GM12878 (cell line): ENCODE measurements around the gene ANAPC16. TPM values are rescaled to one million over a fixed set of nuclear protein-coding genes. Genes with fewer than 3 reads are reported as not detected.

ENCODE experiments used
- ATAC-seq: fragments of 200-7000 bp; cut with Tn5 transposase; 3 replicates; pipeline ENCODE4 v1.9.1; 2020; ENCODE audit warnings: mild to moderate bottlenecking, moderate library complexity
- BruUV-seq: library from RNA; stranded (reverse); fragments of 400-500 nt; replicated peaks from 2 replicates; lab custom pipeline; 2021; lab: Mats Ljungman, UMichigan
- CTCF ChIA-PET: fragments of 300-600 bp; sonication (Branson Sonifier 250); formaldehyde crosslinking; extraction: SDS; loops from one replicate; lab custom pipeline; 2021; ENCODE audit warnings: inconsistent platforms; lab: Yijun Ruan, JAX
- POLR2A ChIA-PET: fragments of 350-600 bp; formaldehyde crosslinking; extraction: SDS; loops from one replicate; lab custom pipeline; 2021; ENCODE audit warnings: inconsistent platforms; lab: Charles Lee
- RAD21 ChIA-PET: fragments of 300-600 bp; sonication (Branson Sonifier 250); formaldehyde crosslinking; loops from one replicate; lab custom pipeline; 2023; ENCODE audit warnings: antibody characterized with exemption; ENCODE audit not compliant: unreplicated experiment; lab: Charles Lee
- SMC1A ChIA-PET: fragments of 300-600 bp; sonication (Branson Sonifier 250); formaldehyde crosslinking; loops from one replicate; lab custom pipeline; 2023; ENCODE audit not compliant: unreplicated experiment, uncharacterized antibody; lab: Charles Lee
- DNase-seq: peaks from one replicate; pipeline ENCODE4 v3.0.0-alpha.2; 2011; ENCODE audit warnings: low read depth, low spot score
- FAIRE-seq: peaks from 3 replicates; lab custom pipeline; 2011; peaks lifted over from hg19 to GRCh38; lab: Jason Lieb, UNC
- H2AFZ ChIP-seq: 2 replicates; pipeline ENCODE4 v1.6.0; 2011; ENCODE audit warnings: low read depth, low read length, control low read depth; ENCODE audit not compliant: control insufficient read depth
- H3K27ac ChIP-seq: 2 replicates; pipeline ENCODE4 v1.5.1; 2011; ENCODE audit warnings: control low read depth; ENCODE audit not compliant: control insufficient read depth, insufficient read depth
- H3K27me3 ChIP-seq, 2 experiments: replicated peaks in 1 of 2; 2 replicates each; pipeline versions ENCODE4 v1.6.0 to v1.6.1; 2011; ENCODE audit warnings: low read length in 1 of 2; ENCODE audit not compliant: control insufficient read depth in 2 of 2, insufficient read depth in 2 of 2
- H3K36me3 ChIP-seq, 2 experiments: 2 replicates each; pipeline ENCODE4 v1.5.1; 2011; ENCODE audit warnings: low read length in 1 of 2; ENCODE audit not compliant: control insufficient read depth in 2 of 2, insufficient read depth in 2 of 2
- H3K4me1 ChIP-seq: 2 replicates; pipeline ENCODE4 v1.6.1; 2011; ENCODE audit warnings: mild to moderate bottlenecking, low read length, moderate library complexity, mixed read lengths; ENCODE audit not compliant: control insufficient read depth, insufficient read depth
- H3K4me2 ChIP-seq: 2 replicates; pipeline ENCODE4 v1.6.0; 2011; ENCODE audit warnings: control low read depth; ENCODE audit not compliant: control insufficient read depth, insufficient read depth
- H3K4me3 ChIP-seq: fragments of 200-600 bp; sonication (generic); 2 replicates; pipeline ENCODE4 v1.5.1; 2016
- H3K79me2 ChIP-seq: 2 replicates; pipeline ENCODE4 v1.6.0; 2011; ENCODE audit warnings: low read length; ENCODE audit not compliant: control insufficient read depth, insufficient read depth
- H3K9ac ChIP-seq: 2 replicates; pipeline ENCODE4 v1.8.0; 2011; ENCODE audit warnings: low read length, control low read depth, mixed read lengths; ENCODE audit not compliant: control insufficient read depth, insufficient read depth
- H3K9me3 ChIP-seq: replicated peaks from 3 replicates; pipeline ENCODE4 v1.5.1; 2011; ENCODE audit warnings: mild to moderate bottlenecking, low read length; ENCODE audit not compliant: control insufficient read depth, insufficient read depth
- H4K20me1 ChIP-seq: 2 replicates; pipeline ENCODE4 v1.6.0; 2011; ENCODE audit not compliant: control insufficient read depth, insufficient read depth
- HDGF ChIP-seq: fragments of 450-650 bp; IDR thresholded peaks from 2 replicates; pipeline ENCODE4 v1.6.1; 2016; ENCODE audit warnings: antibody characterized with exemption
- SREBF1 ChIP-seq: IDR thresholded peaks from 2 replicates; pipeline ENCODE4 v1.6.1; 2012; ENCODE audit warnings: mild to moderate bottlenecking, low read length
- ZBTB40 ChIP-seq: fragments of 450-650 bp; IDR thresholded peaks from 2 replicates; pipeline ENCODE4 v1.6.1; 2016; ENCODE audit warnings: mild to moderate bottlenecking, moderate library complexity, borderline replicate concordance
- WGBS: methylation state at CpG from one replicate; pipeline ENCODE4 v1.1.6; 2016; ENCODE audit warnings: low lambda C conversion rate; ENCODE audit not compliant: insufficient replicate concordance, insufficient coverage; ENCODE audit errors: missing lambda C conversion rate; 5-methylcytosine and 5-hydroxymethylcytosine counted together
- in situ Hi-C: fragments of 300-500 bp; cut with MboI; formaldehyde crosslinking; loops from 9 replicates; pipeline ENCODE4 v1.14.3; 2018; ENCODE audit warnings: mixed read lengths
- intact Hi-C: fragments of 100-400 bp; cut with micrococcal nuclease; formaldehyde crosslinking; loops from one replicate; pipeline ENCODE4 v1.14.2; 2022; ENCODE audit not compliant: unreplicated experiment
- polyA plus RNA-seq, 11 experiments: library from polyadenylated mRNA; depleted of rRNA in 4 of 11; unstranded in 6 of 11; stranded (reverse) in 5 of 11; fragments of >200 nt; fragmentation: Nextera tagmentation in 4 of 11; fragmentation: Illumina TruSeq in 1 of 11; extraction: Ambion mirVana in 4 of 11; extraction: Trizol in 1 of 11; gene quantifications; 1 replicate in 1 of 11; 2 replicates in 10 of 11; pipeline versions ENCODE4 v1.2.1 to v1.2.3, GENCODE V29; 2011 to 2016; ENCODE audit warnings: inconsistent platforms in 2 of 11, missing spikeins in 2 of 11, low read depth in 1 of 11
- small RNA-seq: library from RNA; depleted of rRNA; stranded (forward); fragments of <200 nt; gene quantifications from one replicate; pipeline ENCODE3, GENCODE V24; 2014
- total RNA-seq, 4 experiments: library from RNA; depleted of rRNA in 3 of 4; stranded (reverse); fragments of >200 nt in 3 of 4; fragmentation: Illumina TruSeq in 1 of 4; extraction: Trizol in 1 of 4; gene quantifications; 2 replicates each; pipeline versions ENCODE4 v1.2.1 to v1.2.3, GENCODE V29; 2013 to 2021

ANAPC16 gene
- total and polyA plus RNA-seq, 10 of the 15 experiments (the other 5 are each of a cell fraction or from before 2014, with no cell fraction given): 66.9 to 208 (median 134) TPM

GRCh38 chr10:72283131-72283530 lies 67.3 kb downstream of the ANAPC16 start:
- H3K36me3 ChIP-seq: no peaks in the 10 kb centered on the region
- POLR2A ChIA-PET: interaction anchor here (0.6 to 3.2 kb wide), 8 partner anchors 8 to 1129 kb away, joined by 4 to 17 read pairs (median 8); partner anchors contain the start of gene DDIT4

More at GRCh38 chr10:72283131-72283530, 67.3 kb downstream of the ANAPC16 start:
- ChIA-PET SMC1A (interaction anchor here (0.8 to 2.3 kb wide), 7 partner anchors 8 to 57 kb away, joined by 3 to 12 read pairs (median 3); no protein-coding TSS in a partner anchor), CTCF (interaction anchor here (1.0 to 11.3 kb wide), 6 partner anchors 8 to 62 kb away, joined by 3 to 275 read pairs (median 6); partner anchors contain the start of gene DDIT4), RAD21 (interaction anchor here (1.0 kb wide), 1 partner anchor 14 kb away, joined by 4 read pairs; no protein-coding TSS in a partner anchor)
- in situ Hi-C loops: no loop called here
- no peak overlapping the region for H3K27ac ChIP-seq
- peaks cover 16% of the 10 kb centered on the region for H3K4me1 ChIP-seq
- H3K27me3 ChIP-seq: no peaks in the 10 kb centered on the region
- no peak for FAIRE-seq
- intact Hi-C loops: no loop called here
- peak; percentile 61 for TF ChIP-seq ZBTB40
- TF ChIP-seq SREBF1: no peak
- no peak for TF ChIP-seq HDGF
- TF ChIP-seq, all 136 proteins: peak for 1
- no peak overlapping the region for H3K4me2 ChIP-seq
- no peak overlapping the region for H2AFZ ChIP-seq
- no peak overlapping the region for H3K4me3 ChIP-seq
- H3K79me2 ChIP-seq: no peaks in the 10 kb centered on the region
- H3K9ac ChIP-seq: no peak overlapping the region
- no peak for DNase-seq
- ATAC-seq: no peak
- no peaks in the 10 kb centered on the region for H4K20me1 ChIP-seq
- H3K9me3 ChIP-seq: no peaks in the 10 kb centered on the region; the same call in 1 of the 3 replicates
- no TSS peak for BruUV-seq
- 69% methylated on average over 3 of the region's 3 CpGs for WGBS

Small RNA genes lying within 50 kb of the gene (small RNA-seq; reads per million reads assigned to genes)
- gene RF00019 (not detected), gene RF00340 (not detected)

Other genes with a start within 250 kb of the ANAPC16 start
- 0.40 and 0.65 TPM in 2 replicates for gene SPOCK2, start 127.5 kb upstream of the ANAPC16 start, total RNA-seq (2014; rRNA removed)
- gene SPOCK2, start 127.5 kb upstream of the ANAPC16 start, total RNA-seq (2014; rRNA removed; fragmentation: Illumina TruSeq; extraction: Trizol): 0.28 and 0.31 TPM in 2 replicates
- gene SPOCK2, start 127.5 kb upstream of the ANAPC16 start, total RNA-seq (2021): 1.3 and 1.5 TPM in 2 replicates
- gene SPOCK2, start 127.5 kb upstream of the ANAPC16 start, polyA plus RNA-seq (2011; rRNA removed): 0.53 and 0.83 TPM in 2 replicates
- gene SPOCK2, start 127.5 kb upstream of the ANAPC16 start, polyA plus RNA-seq (2014; fragmentation: Illumina TruSeq; extraction: Trizol): 0.06 and 0.47 TPM in 2 replicates
- under 1 TPM; 0.02 TPM for gene SPOCK2, start 127.5 kb upstream of the ANAPC16 start, polyA plus RNA-seq (2014; fragmentation: Nextera tagmentation; extraction: Ambion mirVana)
- gene SPOCK2, start 127.5 kb upstream of the ANAPC16 start, polyA plus RNA-seq (2014; rRNA removed): 0.76 and 0.96 TPM in 2 replicates
- gene SPOCK2, start 127.5 kb upstream of the ANAPC16 start, polyA plus RNA-seq (2016; fragmentation: Nextera tagmentation; extraction: Ambion mirVana): under 1 TPM; 0.69 to 0.74 TPM
- 23.3 and 32.9 TPM in 2 replicates for gene ASCC1, start 264 bp downstream of the ANAPC16 start, total RNA-seq (2014; rRNA removed)
- 40.4 and 41.9 TPM in 2 replicates for gene ASCC1, start 264 bp downstream of the ANAPC16 start, total RNA-seq (2014; rRNA removed; fragmentation: Illumina TruSeq; extraction: Trizol)
- 37.7 and 37.9 TPM in 2 replicates for gene ASCC1, start 264 bp downstream of the ANAPC16 start, total RNA-seq (2021)
- gene ASCC1, start 264 bp downstream of the ANAPC16 start, polyA plus RNA-seq (2011; rRNA removed): 80.6 and 113 TPM in 2 replicates
- gene ASCC1, start 264 bp downstream of the ANAPC16 start, polyA plus RNA-seq (2014; fragmentation: Illumina TruSeq; extraction: Trizol): 62.2 and 83.1 TPM in 2 replicates
- 10 to 100 TPM; 41.6 to 49.9 TPM for gene ASCC1, start 264 bp downstream of the ANAPC16 start, polyA plus RNA-seq (2014; fragmentation: Nextera tagmentation; extraction: Ambion mirVana)
- gene ASCC1, start 264 bp downstream of the ANAPC16 start, polyA plus RNA-seq (2014; rRNA removed): 40.8 and 40.9 TPM in 2 replicates
- 10 to 100 TPM; 43.8 to 47.2 TPM for gene ASCC1, start 264 bp downstream of the ANAPC16 start, polyA plus RNA-seq (2016; fragmentation: Nextera tagmentation; extraction: Ambion mirVana)
- 227 and 228 TPM in 2 replicates for gene DDIT4, start 57.9 kb downstream of the ANAPC16 start, total RNA-seq (2014; rRNA removed)
- 75.4 and 76.9 TPM in 2 replicates for gene DDIT4, start 57.9 kb downstream of the ANAPC16 start, total RNA-seq (2014; rRNA removed; fragmentation: Illumina TruSeq; extraction: Trizol)
- gene DDIT4, start 57.9 kb downstream of the ANAPC16 start, total RNA-seq (2021): 192 and 210 TPM in 2 replicates
- 181 and 277 TPM in 2 replicates for gene DDIT4, start 57.9 kb downstream of the ANAPC16 start, polyA plus RNA-seq (2011; rRNA removed)
- gene DDIT4, start 57.9 kb downstream of the ANAPC16 start, polyA plus RNA-seq (2014; fragmentation: Illumina TruSeq; extraction: Trizol): 35.2 and 44.5 TPM in 2 replicates
- gene DDIT4, start 57.9 kb downstream of the ANAPC16 start, polyA plus RNA-seq (2014; fragmentation: Nextera tagmentation; extraction: Ambion mirVana): 1 to 10 TPM; 2.1 to 5.0 TPM
- gene DDIT4, start 57.9 kb downstream of the ANAPC16 start, polyA plus RNA-seq (2014; rRNA removed): 174 and 190 TPM in 2 replicates
- gene DDIT4, start 57.9 kb downstream of the ANAPC16 start, polyA plus RNA-seq (2016; fragmentation: Nextera tagmentation; extraction: Ambion mirVana): 100 to 1,000 TPM; 245 to 268 TPM
- gene DNAJB12, start 138.9 kb downstream of the ANAPC16 start, total RNA-seq (2014; rRNA removed): 27.0 and 29.9 TPM in 2 replicates
- gene DNAJB12, start 138.9 kb downstream of the ANAPC16 start, total RNA-seq (2014; rRNA removed; fragmentation: Illumina TruSeq; extraction: Trizol): 16.0 and 18.0 TPM in 2 replicates
- gene DNAJB12, start 138.9 kb downstream of the ANAPC16 start, total RNA-seq (2021): 26.9 and 27.7 TPM in 2 replicates
- 4.5 and 10.7 TPM in 2 replicates for gene DNAJB12, start 138.9 kb downstream of the ANAPC16 start, polyA plus RNA-seq (2011; rRNA removed)
- gene DNAJB12, start 138.9 kb downstream of the ANAPC16 start, polyA plus RNA-seq (2014; fragmentation: Illumina TruSeq; extraction: Trizol): 11.1 and 19.3 TPM in 2 replicates
- 1 to 10 TPM; 4.6 to 7.6 TPM for gene DNAJB12, start 138.9 kb downstream of the ANAPC16 start, polyA plus RNA-seq (2014; fragmentation: Nextera tagmentation; extraction: Ambion mirVana)
- 18.4 and 22.7 TPM in 2 replicates for gene DNAJB12, start 138.9 kb downstream of the ANAPC16 start, polyA plus RNA-seq (2014; rRNA removed)
- 10 to 100 TPM; 28.7 to 31.6 TPM for gene DNAJB12, start 138.9 kb downstream of the ANAPC16 start, polyA plus RNA-seq (2016; fragmentation: Nextera tagmentation; extraction: Ambion mirVana)